GM12864 (cell line): Measurements from ENCODE around the gene SNX19.

Experiments used
- DNase-seq: peaks from one replicate; pipeline ENCODE4 v3.0.0-alpha.2; 2011; ENCODE audit warnings: low read depth
- H3K4me3 ChIP-seq: 2 replicates; pipeline ENCODE4 v1.5.1; 2011; ENCODE audit warnings: mild to moderate bottlenecking, low read depth, low read length, control low read depth
- CTCF ChIP-seq: IDR thresholded peaks from 2 replicates; pipeline ENCODE4 v1.5.1; 2011; ENCODE audit warnings: low read depth, mild to moderate bottlenecking, moderate library complexity, low read length, control low read depth, inconsistent platforms; ENCODE audit errors: missing control alignments

The SNX19 gene

GRCh38 chr11:130848361-130849214 is 67.7 kb downstream of the SNX19 start:
- DNase-seq: no peak
- TF ChIP-seq CTCF: no peak
- no peak overlapping the region for H3K4me3 ChIP-seq

- no peak for DNase-seq
- no peak for TF ChIP-seq CTCF
- no peak overlapping the region for H3K4me3 ChIP-seq
Measured at GRCh38 chr11:130847517-130847916, 68.8 kb downstream of the SNX19 start.

- no peak overlapping the region for H3K4me3 ChIP-seq
- no peak for DNase-seq
- no peak for TF ChIP-seq CTCF
Measured at GRCh38 chr11:130846606-130847005, 69.7 kb downstream of the SNX19 start.

GRCh38 chr11:130842001-130842400 is 74.3 kb downstream of the SNX19 start:
- no peak for TF ChIP-seq CTCF
- no peak for DNase-seq

GRCh38 chr11:130840679-130841078 is 75.6 kb downstream of the SNX19 start:
- no peak overlapping the region for H3K4me3 ChIP-seq
- TF ChIP-seq CTCF: no peak

More at GRCh38 chr11:130842001-130842400, 74.3 kb downstream of the SNX19 start:
- H3K4me3 ChIP-seq: no peak overlapping the region

GRCh38 chr11:130839981-130840666 is 76.2 kb downstream of the SNX19 start:
- H3K4me3 ChIP-seq: no peak overlapping the region
- TF ChIP-seq CTCF: no peak
- DNase-seq: no peak

More at GRCh38 chr11:130840679-130841078, 75.6 kb downstream of the SNX19 start:
- no peak for DNase-seq
